Measurements from ENCODE around the gene COQ2.

DNA sequence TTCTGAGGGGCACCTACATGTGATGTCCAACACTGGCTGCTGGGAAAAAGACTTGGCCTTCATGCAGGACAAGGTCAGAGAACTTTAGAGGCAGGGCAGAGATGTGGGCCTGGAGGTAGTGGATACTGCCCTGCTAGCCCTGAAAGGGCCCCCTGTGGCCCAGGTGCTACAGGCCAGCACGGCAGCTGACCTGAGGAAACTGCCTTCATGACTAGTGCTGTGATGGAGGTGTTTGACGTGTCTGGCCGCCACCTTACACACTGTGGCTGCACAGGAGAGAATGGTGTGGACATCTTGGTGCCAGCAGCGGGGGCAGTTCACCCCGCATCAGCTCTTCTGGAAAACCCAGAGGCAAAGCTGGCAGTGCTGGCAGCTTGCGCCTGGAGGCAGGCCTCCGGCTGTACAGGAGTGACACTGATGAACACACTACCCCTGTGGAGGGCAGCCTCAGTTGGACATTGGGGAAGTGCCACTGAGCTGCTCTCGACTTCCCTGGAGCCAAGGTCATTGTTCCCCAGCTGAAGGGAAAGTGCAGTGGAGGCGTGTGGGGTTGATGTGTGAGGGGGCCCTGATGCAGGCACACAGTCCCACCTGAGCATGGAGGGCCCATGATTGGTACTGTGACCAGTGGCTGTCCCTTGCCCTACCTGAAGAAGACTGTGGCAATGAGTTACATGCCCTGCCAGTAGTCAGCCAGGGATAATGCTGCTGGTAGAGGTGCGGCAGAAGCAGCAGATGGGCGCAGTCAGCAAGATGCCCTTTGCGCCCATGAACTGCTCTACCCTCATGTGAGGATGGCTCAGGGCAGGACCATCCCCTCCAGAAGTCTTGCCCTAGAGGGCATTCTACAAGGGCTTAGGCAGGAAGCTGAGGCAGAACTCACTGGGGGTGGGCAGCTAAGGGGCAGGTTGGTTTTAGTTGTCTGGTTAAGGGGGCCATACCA is 36.9 kb downstream of the COQ2 start:
- TF ChIP-seq, protein P1, sequence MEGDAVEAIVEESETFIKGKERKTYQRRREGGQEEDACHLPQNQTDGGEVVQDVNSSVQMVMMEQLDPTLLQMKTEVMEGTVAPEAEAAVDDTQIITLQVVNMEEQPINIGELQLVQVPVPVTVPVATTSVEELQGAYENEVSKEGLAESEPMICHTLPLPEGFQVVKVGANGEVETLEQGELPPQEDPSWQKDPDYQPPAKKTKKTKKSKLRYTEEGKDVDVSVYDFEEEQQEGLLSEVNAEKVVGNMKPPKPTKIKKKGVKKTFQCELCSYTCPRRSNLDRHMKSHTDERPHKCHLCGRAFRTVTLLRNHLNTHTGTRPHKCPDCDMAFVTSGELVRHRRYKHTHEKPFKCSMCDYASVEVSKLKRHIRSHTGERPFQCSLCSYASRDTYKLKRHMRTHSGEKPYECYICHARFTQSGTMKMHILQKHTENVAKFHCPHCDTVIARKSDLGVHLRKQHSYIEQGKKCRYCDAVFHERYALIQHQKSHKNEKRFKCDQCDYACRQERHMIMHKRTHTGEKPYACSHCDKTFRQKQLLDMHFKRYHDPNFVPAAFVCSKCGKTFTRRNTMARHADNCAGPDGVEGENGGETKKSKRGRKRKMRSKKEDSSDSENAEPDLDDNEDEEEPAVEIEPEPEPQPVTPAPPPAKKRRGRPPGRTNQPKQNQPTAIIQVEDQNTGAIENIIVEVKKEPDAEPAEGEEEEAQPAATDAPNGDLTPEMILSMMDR (IDR thresholded peaks at IDR 0.05) = no peak
- TF ChIP-seq EP300 (IDR thresholded peaks at IDR 0.05) (no peak), POLR2A (IDR thresholded peaks at IDR 0.05) (no peak)
